A673 (cell line): Measurements from ENCODE around the gene EPB41L4B. TPM values are rescaled to one million over a fixed set of nuclear protein-coding genes. Genes with fewer than 3 reads are reported as not detected.

Experiments used
- BruUV-seq: library from RNA; stranded (reverse); fragments of 400-500 nt; replicated peaks from 2 replicates; lab custom pipeline; 2021; lab: Mats Ljungman, UMichigan
- CTCF ChIA-PET: fragments of 300-600 bp; sonication (Branson Sonifier 250); formaldehyde crosslinking; loops from one replicate; lab custom pipeline; 2022; ENCODE audit warnings: antibody characterized with exemption; lab: Charles Lee
- POLR2A ChIA-PET: fragments of 300-600 bp; sonication (Branson Sonifier 250); formaldehyde crosslinking; loops from one replicate; lab custom pipeline; 2022; ENCODE audit warnings: antibody characterized with exemption; ENCODE audit not compliant: low non-redundant PET; lab: Charles Lee
- DNase-seq: peaks from one replicate; pipeline ENCODE4 v3.0.0-alpha.2; 2015; ENCODE audit warnings: low spot score
- H3K27ac ChIP-seq: fragments of 200-600 bp; sonication (generic); 2 replicates; pipeline ENCODE4 v1.5.1; 2016; ENCODE audit warnings: mixed run types, low read depth, mild to moderate bottlenecking, mixed read lengths, antibody characterized with exemption, low read length; ENCODE audit not compliant: poor library complexity, severe bottlenecking
- H3K27me3 ChIP-seq: fragments of 200-600 bp; sonication (generic); replicated peaks from 2 replicates; pipeline ENCODE4 v1.6.1; 2017; ENCODE audit warnings: mixed run types, low read depth, mild to moderate bottlenecking, mixed read lengths, antibody characterized with exemption, low read length; ENCODE audit not compliant: insufficient read depth, poor library complexity
- H3K36me3 ChIP-seq: fragments of 200-600 bp; sonication (generic); 2 replicates; pipeline ENCODE4 v1.6.1; 2016; ENCODE audit warnings: mixed run types, mild to moderate bottlenecking, mixed read lengths, antibody characterized with exemption, low read length; ENCODE audit not compliant: insufficient read depth, poor library complexity, severe bottlenecking
- H3K4me1 ChIP-seq: fragments of 200-600 bp; sonication (generic); 2 replicates; pipeline ENCODE4 v1.6.1; 2017; ENCODE audit warnings: mixed run types, mild to moderate bottlenecking, mixed read lengths, antibody characterized with exemption, low read length; ENCODE audit not compliant: insufficient read depth, poor library complexity, severe bottlenecking
- H3K4me3 ChIP-seq: fragments of 200-600 bp; sonication (generic); 2 replicates; pipeline ENCODE4 v1.5.1; 2016; ENCODE audit warnings: low read depth, mixed run types, mild to moderate bottlenecking, mixed read lengths, low read length; ENCODE audit not compliant: poor library complexity, severe bottlenecking
- H3K9me3 ChIP-seq: fragments of 200-600 bp; sonication (generic); 2 replicates; pipeline ENCODE4 v1.6.1; 2016; ENCODE audit warnings: mixed run types, low read depth, mild to moderate bottlenecking, mixed read lengths, antibody characterized with exemption, low read length; ENCODE audit not compliant: poor library complexity, severe bottlenecking
- EZH2 ChIP-seq: fragments of 200-600 bp; sonication (generic); IDR thresholded peaks from 2 replicates; pipeline ENCODE4 v1.6.1; 2017; ENCODE audit warnings: borderline replicate concordance, low read depth, mild to moderate bottlenecking, mixed read lengths, antibody characterized with exemption, low read length; ENCODE audit not compliant: poor library complexity, severe bottlenecking
- intact Hi-C: fragments of 100-400 bp; cut with micrococcal nuclease; formaldehyde crosslinking; loops from one replicate; pipeline ENCODE4 v1.10.0; 2022; ENCODE audit not compliant: unreplicated experiment
- total RNA-seq: library from RNA; stranded (reverse); gene quantifications from 2 replicates; pipeline ENCODE4 v1.2.3, GENCODE V29; 2021
- TF ChIP-seq, protein P1 (sequence below): fragments of 300-800, 200-600 bp; sonication (generic); conservative IDR thresholded peaks from 2 replicates; pipeline ENCODE4 v1.5.1; 2017; ENCODE audit warnings: low read depth, mild to moderate bottlenecking, antibody characterized with exemption, low read length, moderate library complexity, mixed read lengths

Gene EPB41L4B
- total RNA-seq, 1 experiment from 2014 or later = not detected

DNA sequence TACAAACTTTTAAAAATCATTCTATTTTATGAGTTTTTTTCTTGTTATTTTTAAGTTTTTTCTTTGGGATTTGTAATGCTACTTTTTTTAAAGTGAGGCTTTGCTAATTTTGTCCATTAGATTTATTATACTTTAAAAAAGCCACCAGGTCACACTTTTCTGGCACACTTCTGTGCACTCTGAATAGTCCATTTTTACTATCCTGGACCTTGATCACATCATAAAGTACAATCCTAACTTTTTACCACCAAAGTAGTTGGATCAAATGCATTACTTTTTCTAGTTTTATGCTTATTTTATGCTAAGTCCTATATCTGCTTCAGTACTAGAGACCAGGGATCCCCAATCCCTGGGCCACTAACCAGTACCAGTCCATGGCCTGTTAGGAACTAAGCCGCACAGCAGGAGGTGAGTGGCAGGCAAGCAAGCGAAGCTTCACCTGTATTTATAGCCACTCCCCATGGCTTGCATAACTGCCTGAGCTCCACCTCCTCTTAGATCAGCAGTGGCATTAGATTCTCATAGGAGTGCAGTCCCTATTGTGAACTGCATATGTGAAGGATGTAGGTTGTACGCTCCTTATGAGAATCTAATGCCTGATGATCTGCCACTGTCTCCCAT, 169.8 kb downstream of the EPB41L4B start:
- no peak overlapping the region for H3K27ac ChIP-seq
- no peak overlapping the region for H3K4me3 ChIP-seq
- peaks cover 6% of the 10 kb centered on the region for H3K9me3 ChIP-seq
- intact Hi-C loops = no loop called here
- no peaks in the 10 kb centered on the region for H3K36me3 ChIP-seq
- POLR2A ChIA-PET = no interaction called here
- CTCF ChIA-PET = no interaction called here
- H3K27me3 ChIP-seq = no peaks in the 10 kb centered on the region
- DNase-seq = no peak
- TF ChIP-seq EZH2 = no peak
- TF ChIP-seq, protein P1, sequence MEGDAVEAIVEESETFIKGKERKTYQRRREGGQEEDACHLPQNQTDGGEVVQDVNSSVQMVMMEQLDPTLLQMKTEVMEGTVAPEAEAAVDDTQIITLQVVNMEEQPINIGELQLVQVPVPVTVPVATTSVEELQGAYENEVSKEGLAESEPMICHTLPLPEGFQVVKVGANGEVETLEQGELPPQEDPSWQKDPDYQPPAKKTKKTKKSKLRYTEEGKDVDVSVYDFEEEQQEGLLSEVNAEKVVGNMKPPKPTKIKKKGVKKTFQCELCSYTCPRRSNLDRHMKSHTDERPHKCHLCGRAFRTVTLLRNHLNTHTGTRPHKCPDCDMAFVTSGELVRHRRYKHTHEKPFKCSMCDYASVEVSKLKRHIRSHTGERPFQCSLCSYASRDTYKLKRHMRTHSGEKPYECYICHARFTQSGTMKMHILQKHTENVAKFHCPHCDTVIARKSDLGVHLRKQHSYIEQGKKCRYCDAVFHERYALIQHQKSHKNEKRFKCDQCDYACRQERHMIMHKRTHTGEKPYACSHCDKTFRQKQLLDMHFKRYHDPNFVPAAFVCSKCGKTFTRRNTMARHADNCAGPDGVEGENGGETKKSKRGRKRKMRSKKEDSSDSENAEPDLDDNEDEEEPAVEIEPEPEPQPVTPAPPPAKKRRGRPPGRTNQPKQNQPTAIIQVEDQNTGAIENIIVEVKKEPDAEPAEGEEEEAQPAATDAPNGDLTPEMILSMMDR = no peak
- no peaks in the 10 kb centered on the region for H3K4me1 ChIP-seq
- no TSS peak for BruUV-seq

DNA sequence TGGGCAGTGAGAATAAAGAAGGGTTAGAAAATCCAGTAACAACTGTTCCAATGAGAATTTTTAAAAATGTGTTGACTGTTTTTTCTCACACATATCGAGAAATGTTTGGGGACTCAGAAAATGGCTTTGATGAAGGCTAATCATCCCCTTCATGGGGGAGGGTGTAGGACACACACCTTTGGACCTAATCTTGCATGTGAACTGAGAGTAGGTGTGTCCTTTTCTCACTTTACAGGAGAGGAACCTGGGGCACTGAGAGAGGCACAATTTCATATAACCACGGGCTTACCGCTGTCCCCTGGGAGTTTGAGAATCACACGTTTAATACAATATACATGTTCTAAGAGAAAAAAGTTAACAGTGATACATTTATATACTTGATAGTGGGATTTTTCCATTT, 171.1 kb downstream of the EPB41L4B start:
- no peak for TF ChIP-seq EZH2
- TF ChIP-seq, protein P1 = no peak
- Histone ChIP-seq H3K4me1 (no peaks in the 10 kb centered on the region), H3K9me3 (peaks cover 6% of the 10 kb centered on the region), H3K4me3 (no peak overlapping the region), H3K27ac (no peak overlapping the region), H3K36me3 (no peaks in the 10 kb centered on the region), H3K27me3 (no peaks in the 10 kb centered on the region)
- ChIA-PET CTCF (no interaction called here), POLR2A (no interaction called here)
- DNase-seq = no peak
- BruUV-seq = no TSS peak
- intact Hi-C loops = no loop called here

DNA sequence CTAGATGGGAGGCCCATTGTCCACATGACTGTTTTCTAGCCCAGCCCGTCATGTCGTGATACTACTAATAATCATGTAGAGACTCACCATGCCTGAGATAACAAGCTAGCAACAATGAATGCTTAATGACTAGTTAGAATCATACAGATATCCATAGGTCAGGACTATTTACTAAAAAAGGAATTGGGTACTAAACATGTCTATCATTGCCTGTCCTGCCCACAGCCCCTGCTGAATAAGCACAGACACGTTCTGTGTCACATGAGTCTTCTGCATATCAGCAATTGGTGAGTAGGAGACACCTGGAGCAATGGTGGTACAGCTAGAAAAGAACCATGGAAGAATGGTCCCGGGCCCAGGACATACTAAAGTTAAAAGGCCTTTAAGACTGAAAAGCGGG, 171.8 kb downstream of the EPB41L4B start:
- no TSS peak for BruUV-seq
- Histone ChIP-seq H3K9me3 (peaks cover 6% of the 10 kb centered on the region), H3K36me3 (no peaks in the 10 kb centered on the region), H3K27me3 (no peaks in the 10 kb centered on the region), H3K4me1 (no peaks in the 10 kb centered on the region), H3K27ac (no peak overlapping the region), H3K4me3 (no peak overlapping the region)
- intact Hi-C loops = no loop called here
- ChIA-PET POLR2A (no interaction called here), CTCF (no interaction called here)
- no peak for DNase-seq
- TF ChIP-seq EZH2 = no peak
- TF ChIP-seq, protein P1 = no peak
